Measurements from ENCODE around the gene AMZ1.

- no peak for TF ChIP-seq CREB1 (CRISPR knock-in tag; IDR thresholded peaks at IDR 0.05)
- TF ChIP-seq MLX (CRISPR knock-in tag; IDR thresholded peaks at IDR 0.05), result no peak
- no peak for TF ChIP-seq CTCF (IDR thresholded peaks at IDR 0.05)
- TF ChIP-seq GRHL2 (CRISPR knock-in tag; IDR thresholded peaks at IDR 0.05; ENCODE audit: insufficient replicate concordance, severe bottlenecking), result no peak
- TF ChIP-seq ZNF232 (CRISPR knock-in tag; IDR thresholded peaks at IDR 0.05), result no peak
- no peak for TF ChIP-seq ESRRA (CRISPR knock-in tag; IDR thresholded peaks at IDR 0.05; ENCODE audit: borderline replicate concordance)
- no peak for TF ChIP-seq ELF4 (CRISPR knock-in tag; IDR thresholded peaks at IDR 0.05; ENCODE audit: low read depth)
- no peak for TF ChIP-seq NR1H2 (CRISPR knock-in tag; IDR thresholded peaks at IDR 0.05)
- TF ChIP-seq ZNF281 (CRISPR knock-in tag; IDR thresholded peaks at IDR 0.05), result no peak
- TF ChIP-seq GABPB1 (CRISPR knock-in tag; IDR thresholded peaks at IDR 0.05), result no peak
- no peak for TF ChIP-seq ATF1 (CRISPR knock-in tag; IDR thresholded peaks at IDR 0.05)
- no peak for TF ChIP-seq NR2C2 (CRISPR knock-in tag; IDR thresholded peaks at IDR 0.05)
These were observed 26.9 kb upstream of the AMZ1 start for GRCh38 chr7:2661096-2661449.
